ENCODE measurements around the gene CTNNBIP1. TPM values are rescaled to one million over a fixed set of nuclear protein-coding genes. Genes with fewer than 3 reads are reported as not detected.
A peak's percentile ranks its signal among the peaks of the same experiment; 100 is the strongest.
"Not testable (repeated sequence)": the region's sequence is repeated elsewhere in the genome, so short reads cannot be mapped to it uniquely, and the experiment has no call there.

Gene CTNNBIP1
- total RNA-seq, 2 experiments from 2014 or later, result 9.0 to 9.6 TPM

DNA sequence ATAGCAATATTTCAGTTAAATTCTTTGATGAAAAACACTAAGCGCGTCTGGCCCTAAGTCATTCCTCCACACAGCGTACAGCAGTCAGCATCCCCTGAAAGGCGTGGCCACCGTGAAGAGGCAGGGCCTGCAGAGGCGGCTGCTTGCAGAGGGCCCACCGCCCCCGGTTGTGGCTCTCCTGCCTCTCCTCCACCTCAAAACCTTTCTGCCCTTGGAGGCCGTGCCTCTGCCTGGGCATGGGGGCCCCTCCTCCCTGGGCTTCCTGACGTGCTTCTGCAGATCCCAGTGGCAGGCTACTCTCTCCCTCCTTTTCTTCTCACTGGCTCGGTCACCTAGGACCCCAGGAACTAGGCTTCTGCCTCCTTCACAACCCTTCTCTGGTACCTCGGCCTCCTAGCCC, 102.5 kb downstream of the CTNNBIP1 start:
- POLR2A ChIA-PET, result no interaction called here
- TF ChIP-seq, protein P1, sequence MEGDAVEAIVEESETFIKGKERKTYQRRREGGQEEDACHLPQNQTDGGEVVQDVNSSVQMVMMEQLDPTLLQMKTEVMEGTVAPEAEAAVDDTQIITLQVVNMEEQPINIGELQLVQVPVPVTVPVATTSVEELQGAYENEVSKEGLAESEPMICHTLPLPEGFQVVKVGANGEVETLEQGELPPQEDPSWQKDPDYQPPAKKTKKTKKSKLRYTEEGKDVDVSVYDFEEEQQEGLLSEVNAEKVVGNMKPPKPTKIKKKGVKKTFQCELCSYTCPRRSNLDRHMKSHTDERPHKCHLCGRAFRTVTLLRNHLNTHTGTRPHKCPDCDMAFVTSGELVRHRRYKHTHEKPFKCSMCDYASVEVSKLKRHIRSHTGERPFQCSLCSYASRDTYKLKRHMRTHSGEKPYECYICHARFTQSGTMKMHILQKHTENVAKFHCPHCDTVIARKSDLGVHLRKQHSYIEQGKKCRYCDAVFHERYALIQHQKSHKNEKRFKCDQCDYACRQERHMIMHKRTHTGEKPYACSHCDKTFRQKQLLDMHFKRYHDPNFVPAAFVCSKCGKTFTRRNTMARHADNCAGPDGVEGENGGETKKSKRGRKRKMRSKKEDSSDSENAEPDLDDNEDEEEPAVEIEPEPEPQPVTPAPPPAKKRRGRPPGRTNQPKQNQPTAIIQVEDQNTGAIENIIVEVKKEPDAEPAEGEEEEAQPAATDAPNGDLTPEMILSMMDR (IDR thresholded peaks at IDR 0.05), result no peak

DNA sequence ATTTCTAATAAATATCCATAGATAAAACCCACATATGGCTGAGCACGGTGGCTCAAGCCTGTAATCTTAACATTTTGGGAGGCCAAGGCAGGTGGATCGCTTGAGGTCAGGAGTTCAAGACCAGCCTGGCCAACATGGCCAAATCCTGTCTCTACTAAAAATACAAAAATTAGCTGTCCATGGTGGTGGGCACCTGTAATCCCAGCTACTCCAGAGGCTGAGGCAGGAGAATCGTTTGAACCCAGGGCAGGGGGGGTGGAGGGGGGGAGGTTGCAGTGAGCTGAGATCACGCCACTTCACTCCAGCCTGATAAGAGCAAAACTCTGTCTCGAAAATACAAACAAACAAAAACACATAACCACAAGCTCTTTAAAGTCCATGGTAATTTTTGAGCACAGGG, 104.1 kb downstream of the CTNNBIP1 start:
- H3K9me3 Mint-ChIP-seq; H3K36me3 Mint-ChIP-seq (ENCODE audit: low read depth); H3K27me3 Mint-ChIP-seq; ATAC-seq; DNase-seq; H3K4me3 Mint-ChIP-seq; H3K27ac Mint-ChIP-seq; intact Hi-C loops (cut with micrococcal nuclease): not testable (repeated sequence)
- POLR2A ChIA-PET, result interaction anchor here (1.3 kb wide), 1 partner anchor 13 kb away, joined by 3 read pairs; no protein-coding TSS in a partner anchor
- CTCF ChIA-PET, result interaction anchor here (0.6 to 1.7 kb wide), 3 partner anchors 9 to 27 kb away, joined by 3 to 4 read pairs (median 3); no protein-coding TSS in a partner anchor
- H3K4me1 Mint-ChIP-seq (ENCODE audit: low read depth), result peaks cover 43% of the 10 kb centered on the region

More for the DNA sequence above, 102.5 kb downstream of the CTNNBIP1 start:
- H3K27me3 Mint-ChIP-seq, result no peaks in the 10 kb centered on the region
- intact Hi-C loops (cut with micrococcal nuclease), result no loop called here
- CTCF ChIA-PET, result no interaction called here
- no peak overlapping the region for H3K4me3 Mint-ChIP-seq
- peak; percentile 48 for DNase-seq
- ATAC-seq, result peak; percentile 71
- no peaks in the 10 kb centered on the region for H3K9me3 Mint-ChIP-seq
- no peaks in the 10 kb centered on the region for H3K36me3 Mint-ChIP-seq (ENCODE audit: low read depth)
- H3K27ac Mint-ChIP-seq, result no peak overlapping the region
- H3K4me1 Mint-ChIP-seq (ENCODE audit: low read depth), result peaks cover 35% of the 10 kb centered on the region

DNA sequence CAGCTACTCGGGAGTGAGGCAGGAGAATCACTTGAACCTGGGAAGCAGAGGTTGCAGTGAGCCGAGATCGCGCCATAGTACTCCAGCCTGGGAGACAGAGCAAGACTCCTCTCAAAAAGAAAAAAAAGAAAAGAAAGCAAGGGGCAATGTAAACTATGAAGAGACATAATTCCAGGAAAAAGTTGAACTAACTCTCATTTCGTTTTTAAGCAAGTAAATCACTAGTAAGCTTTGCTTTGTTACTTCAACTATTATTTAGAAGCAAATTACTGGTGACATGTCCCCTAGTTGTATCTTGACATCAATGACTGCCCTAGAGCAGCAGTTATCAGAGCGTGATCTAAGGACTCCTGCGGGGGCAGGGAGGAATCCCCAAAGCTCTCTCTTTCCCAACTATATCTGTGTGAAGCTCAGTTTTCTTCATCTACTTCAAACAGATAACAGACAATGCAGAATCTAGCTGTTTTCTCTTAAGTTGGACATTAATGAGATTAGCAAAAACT, 105.0 kb downstream of the CTNNBIP1 start:
- H3K27ac Mint-ChIP-seq, result no peak overlapping the region
- intact Hi-C loops (cut with micrococcal nuclease), result no loop called here
- POLR2A ChIA-PET, result interaction anchor here (1.3 kb wide), 1 partner anchor 14 kb away, joined by 3 read pairs; no protein-coding TSS in a partner anchor
- no peaks in the 10 kb centered on the region for H3K9me3 Mint-ChIP-seq
- TF ChIP-seq, protein P1 (IDR thresholded peaks at IDR 0.05), result no peak
- no peak overlapping the region for H3K4me3 Mint-ChIP-seq
- H3K27me3 Mint-ChIP-seq, result no peaks in the 10 kb centered on the region
- CTCF ChIA-PET, result interaction anchor here (1.1 to 1.7 kb wide), 4 partner anchors 10 to 84 kb away, joined by 3 to 16 read pairs (median 4); no protein-coding TSS in a partner anchor
- ATAC-seq, result no peak
- H3K4me1 Mint-ChIP-seq (ENCODE audit: low read depth), result peaks cover 45% of the 10 kb centered on the region
- no peak for DNase-seq
- peaks cover 3% of the 10 kb centered on the region for H3K36me3 Mint-ChIP-seq (ENCODE audit: low read depth)

DNA sequence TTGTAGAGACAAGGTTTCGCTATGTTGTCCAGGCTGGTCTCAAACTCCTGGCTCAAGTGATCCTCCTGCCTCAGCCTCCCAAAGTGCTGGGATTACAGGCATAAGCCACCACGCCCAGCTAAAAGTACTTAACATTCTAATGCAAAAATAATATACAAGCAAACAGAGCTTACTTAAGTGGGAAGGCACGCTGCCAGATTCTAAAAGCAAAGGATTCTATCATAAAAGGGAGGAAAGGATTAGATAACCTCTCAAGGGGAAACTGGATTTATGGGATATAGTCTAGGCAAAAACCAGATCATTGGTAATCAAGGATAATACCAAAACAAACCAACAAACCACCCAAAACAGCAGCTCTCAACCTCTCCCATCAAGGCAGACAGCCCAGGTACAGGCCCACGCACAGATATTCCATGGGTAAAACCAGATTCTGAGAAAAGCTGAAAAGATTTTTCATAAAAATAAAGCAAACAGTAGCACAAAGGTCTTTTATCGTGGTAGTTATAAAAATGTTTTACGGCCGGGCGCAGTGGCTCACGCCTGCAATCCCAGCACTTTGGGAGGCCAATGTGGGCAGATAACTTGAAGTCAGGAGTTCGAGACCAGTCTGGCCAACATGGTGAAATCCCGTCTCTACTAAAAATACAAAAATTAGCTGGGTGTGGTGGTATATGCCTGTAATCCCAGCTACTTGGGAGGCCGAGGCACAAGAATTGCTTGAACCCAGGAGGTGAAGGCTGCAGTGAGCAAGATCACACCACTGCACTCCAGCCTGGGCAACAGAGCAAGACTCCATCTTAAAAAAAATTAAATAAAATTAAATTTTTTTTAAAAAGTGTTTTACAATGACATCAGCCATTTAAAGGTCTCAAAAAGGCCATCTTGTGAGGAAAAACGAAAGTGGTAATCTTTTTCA, 106.8 kb downstream of the CTNNBIP1 start:
- ATAC-seq; DNase-seq; intact Hi-C loops (cut with micrococcal nuclease); H3K27me3 Mint-ChIP-seq; H3K36me3 Mint-ChIP-seq (ENCODE audit: low read depth); H3K4me3 Mint-ChIP-seq; H3K9me3 Mint-ChIP-seq; H3K27ac Mint-ChIP-seq: not testable (repeated sequence)
- ChIA-PET POLR2A (interaction anchor here (0.6 to 1.1 kb wide), 2 partner anchors 13 to 1342 kb away, joined by 3 read pairs; no protein-coding TSS in a partner anchor), CTCF (interaction anchor here (0.6 to 7.9 kb wide), 6 partner anchors 9 to 350 kb away, joined by 3 to 47 read pairs (median 4); no protein-coding TSS in a partner anchor)
- peaks cover 55% of the 10 kb centered on the region for H3K4me1 Mint-ChIP-seq (ENCODE audit: low read depth)

DNA sequence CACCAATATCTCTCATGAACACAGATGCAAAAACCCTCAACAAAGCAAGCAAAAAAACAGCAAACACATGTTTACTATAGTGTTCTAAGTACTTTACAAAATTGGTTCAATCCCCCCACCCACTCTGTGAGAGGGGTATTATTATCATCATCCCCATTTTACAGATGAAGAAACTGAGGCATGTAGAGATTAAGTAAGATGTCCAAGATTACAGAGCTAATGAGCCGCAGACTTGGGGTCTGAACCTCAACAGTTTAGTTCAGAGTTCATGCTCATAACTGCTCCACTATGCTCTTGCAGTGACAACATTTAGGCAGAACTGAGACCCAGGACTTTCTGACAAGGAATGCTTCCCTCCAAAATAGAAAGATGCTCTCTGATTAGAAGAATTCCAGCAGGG, 108.2 kb downstream of the CTNNBIP1 start:
- intact Hi-C loops (cut with micrococcal nuclease), result no loop called here
- no peaks in the 10 kb centered on the region for H3K27me3 Mint-ChIP-seq
- TF ChIP-seq, protein P1 (IDR thresholded peaks at IDR 0.05), result no peak
- ChIA-PET POLR2A (interaction anchor here (1.1 kb wide), 1 partner anchor 15 kb away, joined by 3 read pairs; no protein-coding TSS in a partner anchor), CTCF (interaction anchor here (1.4 to 7.9 kb wide), 2 partner anchors 18 to 80 kb away, joined by 3 to 47 read pairs; no protein-coding TSS in a partner anchor)
- no peaks in the 10 kb centered on the region for H3K9me3 Mint-ChIP-seq
- H3K36me3 Mint-ChIP-seq (ENCODE audit: low read depth), result peaks cover 5% of the 10 kb centered on the region
- no peak for ATAC-seq
- H3K27ac Mint-ChIP-seq, result no peak overlapping the region
- peaks cover 54% of the 10 kb centered on the region for H3K4me1 Mint-ChIP-seq (ENCODE audit: low read depth)
- no peak overlapping the region for H3K4me3 Mint-ChIP-seq
- DNase-seq, result no peak

Other genes starting within 250 kb of the CTNNBIP1 start
- 10 to 100 TPM; 29.3 to 29.9 TPM for gene CLSTN1, start 86.3 kb downstream of the CTNNBIP1 start, total RNA-seq
- 10 to 100 TPM; 23.9 to 24.2 TPM for gene LZIC, start 33.1 kb upstream of the CTNNBIP1 start, total RNA-seq
- 1 to 10 TPM; 7.7 to 9.6 TPM for gene NMNAT1, start 33.2 kb upstream of the CTNNBIP1 start, total RNA-seq
- gene RBP7, start 87.0 kb upstream of the CTNNBIP1 start, total RNA-seq, result not detected
- 10 to 100 TPM; 21.0 to 26.2 TPM for gene UBE4B, start 122.7 kb upstream of the CTNNBIP1 start, total RNA-seq